Stimulated activated CD4-positive, alpha-beta T cell treated with anti-CD3 and anti-CD28 coated beads, Interleukin-4, amount 100 ng/mL, for 1 hour (primary cell): Measurements from ENCODE around the gene TMEM150B.

Experiments
- DNase-seq: peaks from one replicate; pipeline ENCODE4 v3.0.0-alpha.2; 2020

Gene TMEM150B

GRCh38 chr19:55354698-55355212 is 29.6 kb upstream of the TMEM150B start, which contains the start of gene COX6B2:
TSS of gene COX6B2 (minus strand) at chr19:55354719. CDS start at chr19:55354521, 198 bp downstream.
- no peak for DNase-seq

- DNase-seq = peak; percentile 65
Observed at GRCh38 chr19:55353803-55354697, 28.9 kb upstream of the TMEM150B start.

- no peak for DNase-seq
Observed at GRCh38 chr19:55353356-55353802, 28.2 kb upstream of the TMEM150B start.

GRCh38 chr19:55352549-55353145 is 27.5 kb upstream of the TMEM150B start:
- no peak for DNase-seq

GRCh38 chr19:55352040-55352439 is 26.9 kb upstream of the TMEM150B start:
- DNase-seq = no peak

GRCh38 chr19:55350620-55351315 is 25.6 kb upstream of the TMEM150B start:
- no peak for DNase-seq

GRCh38 chr19:55348317-55349034 is 23.3 kb upstream of the TMEM150B start:
- DNase-seq = no peak

GRCh38 chr19:55347442-55348009 is 22.4 kb upstream of the TMEM150B start:
- no peak for DNase-seq

- DNase-seq = no peak
Observed at GRCh38 chr19:55346725-55347441, 21.7 kb upstream of the TMEM150B start.

GRCh38 chr19:55345818-55346724 is 20.9 kb upstream of the TMEM150B start:
- DNase-seq = no peak

- no peak for DNase-seq
Observed at GRCh38 chr19:55345101-55345817, 20.1 kb upstream of the TMEM150B start.

- DNase-seq = no peak
Observed at GRCh38 chr19:55344444-55344843, 19.3 kb upstream of the TMEM150B start.

- DNase-seq = no peak
Observed at GRCh38 chr19:55341595-55342531, 16.7 kb upstream of the TMEM150B start.

GRCh38 chr19:55341171-55341588 is 16.0 kb upstream of the TMEM150B start:
- DNase-seq = peak; percentile 70

- DNase-seq = peak; percentile 13
Observed at GRCh38 chr19:55340784-55341147, 15.6 kb upstream of the TMEM150B start.

- no peak for DNase-seq
Observed at GRCh38 chr19:55339889-55340783, 15.0 kb upstream of the TMEM150B start.

- peak; percentile 100 for DNase-seq
Observed at GRCh38 chr19:55339105-55339888, 14.2 kb upstream of the TMEM150B start, which contains the start of gene KMT5C. TSS of gene KMT5C (plus strand) at chr19:55339876. CDS start at chr19:55341937, 2,061 bp downstream.
